Cardiac fibroblast (primary cell): ENCODE results near the gene APEH.
A peak's percentile ranks its signal among the peaks of the same experiment; 100 is the strongest.

Source experiments
- DNase-seq, 2 donors: peaks; one replicate each; pipeline versions ENCODE4 v3.0.0 to v3.0.0-alpha.2; 2010; ENCODE audit warnings: low read depth in 2 of 2
- H3K4me3 ChIP-seq, 2 donors: replicated peaks in 1 of 2; 1 replicate in 1 of 2; 2 replicates in 1 of 2; pipeline ENCODE4 v1.5.1; 2011; ENCODE audit warnings: low read depth in 2 of 2, low read length in 2 of 2, mild to moderate bottlenecking in 2 of 2, moderate library complexity in 1 of 2
- CTCF ChIP-seq: IDR thresholded peaks from one replicate; pipeline ENCODE4 v1.5.1; 2011; ENCODE audit warnings: low read depth, mild to moderate bottlenecking, low read length, inconsistent platforms

APEH gene

GRCh38 chr3:49729966-49730609 is 55.9 kb downstream of the APEH start:
- no peak for DNase-seq

GRCh38 chr3:49732597-49732996 is 58.4 kb downstream of the APEH start:
- no peak for TF ChIP-seq CTCF
- no peak for DNase-seq
- no peak overlapping the region for H3K4me3 ChIP-seq

More at GRCh38 chr3:49729966-49730609, 55.9 kb downstream of the APEH start:
- no peak overlapping the region for H3K4me3 ChIP-seq
- no peak for TF ChIP-seq CTCF

- no peak for TF ChIP-seq CTCF
- H3K4me3 ChIP-seq: no peak overlapping the region
- DNase-seq: peak in 1 of 2 donors; percentile 25
These were observed 59.4 kb downstream of the APEH start for GRCh38 chr3:49733551-49733950.
